IMR-90 (cell line): ENCODE data around the gene PITX2. TPM values are rescaled to one million over a fixed set of nuclear protein-coding genes. Genes with fewer than 3 reads are reported as not detected.

Experiments
- ATAC-seq: fragments of 200-7000 bp; cut with Tn5 transposase; 2 replicates; pipeline ENCODE4 v1.9.1; 2020; ENCODE audit warnings: low read depth, mild to moderate bottlenecking, moderate library complexity
- BruUV-seq: library from RNA; stranded (reverse); fragments of 400-500 nt; replicated peaks from 2 replicates; lab custom pipeline; 2021; lab: Mats Ljungman, UMichigan
- CTCF ChIA-PET: fragments of 300-600 bp; formaldehyde crosslinking; extraction: SDS; loops from one replicate; lab custom pipeline; 2021; ENCODE audit warnings: antibody characterized with exemption; lab: Yijun Ruan, JAX
- POLR2A ChIA-PET: fragments of 300-600 bp; sonication (Branson Sonifier 250); formaldehyde crosslinking; loops from one replicate; lab custom pipeline; 2022; ENCODE audit warnings: antibody characterized with exemption; ENCODE audit not compliant: unreplicated experiment; lab: Charles Lee
- DNase-seq: peaks from one replicate; pipeline ENCODE4 v3.0.0; 2013
- H2AFZ ChIP-seq: replicated peaks from 2 replicates; pipeline ENCODE3; 2013; ENCODE audit warnings: low read length, mild to moderate bottlenecking; ENCODE audit not compliant: poor library complexity
- H2AK5ac ChIP-seq: 2 replicates; pipeline ENCODE4 v1.6.1; 2013; ENCODE audit warnings: low read depth, low read length, inconsistent platforms
- H2AK9ac ChIP-seq: replicated peaks from 2 replicates; pipeline ENCODE3; 2013; ENCODE audit warnings: mild to moderate bottlenecking, low read depth, low read length, moderate library complexity; ENCODE audit not compliant: poor library complexity
- H2BK120ac ChIP-seq: 2 replicates; pipeline ENCODE4 v1.6.1; 2013; ENCODE audit warnings: low read depth, low read length, inconsistent platforms
- H2BK15ac ChIP-seq: 3 replicates; pipeline ENCODE4 v1.6.1; 2013; ENCODE audit warnings: low read depth, low read length, inconsistent platforms
- H2BK20ac ChIP-seq: 2 replicates; pipeline ENCODE4 v1.6.1; 2013; ENCODE audit warnings: low read depth, mild to moderate bottlenecking, inconsistent platforms, low read length, moderate library complexity
- H2BK5ac ChIP-seq: 2 replicates; pipeline ENCODE4 v1.6.1; 2013; ENCODE audit warnings: mild to moderate bottlenecking, low read depth, low read length, inconsistent platforms; ENCODE audit not compliant: poor library complexity, severe bottlenecking
- H3K14ac ChIP-seq: replicated peaks from 2 replicates; pipeline ENCODE4 v1.6.1; 2013; ENCODE audit warnings: low read depth, low read length, inconsistent platforms
- H3K18ac ChIP-seq: 2 replicates; pipeline ENCODE4 v1.6.1; 2013; ENCODE audit warnings: low read depth, low read length, control low read depth
- H3K23ac ChIP-seq: 2 replicates; pipeline ENCODE4 v1.6.1; 2013; ENCODE audit warnings: low read depth, low read length, inconsistent platforms
- H3K27ac ChIP-seq: 2 replicates; pipeline ENCODE4 v1.5.1; 2013; ENCODE audit warnings: mild to moderate bottlenecking, control low read depth, low read length; ENCODE audit not compliant: insufficient read depth
- H3K27me3 ChIP-seq: 2 replicates; pipeline ENCODE4 v1.6.1; 2013; ENCODE audit warnings: low read length; ENCODE audit not compliant: control insufficient read depth, insufficient read depth
- H3K36me3 ChIP-seq: 2 replicates; pipeline ENCODE4 v1.6.1; 2013; ENCODE audit warnings: low read length, mixed read lengths; ENCODE audit not compliant: control insufficient read depth, insufficient read depth
- H3K4ac ChIP-seq: 2 replicates; pipeline ENCODE4 v1.6.1; 2013; ENCODE audit warnings: low read depth, low read length, inconsistent platforms
- H3K4me1 ChIP-seq: 2 replicates; pipeline ENCODE4 v1.6.1; 2013; ENCODE audit warnings: low read length, mixed read lengths; ENCODE audit not compliant: control insufficient read depth, insufficient read depth
- H3K4me2 ChIP-seq: 2 replicates; pipeline ENCODE4 v1.6.1; 2013; ENCODE audit warnings: low read depth, mild to moderate bottlenecking, control low read depth, low read length, moderate library complexity
- H3K4me3 ChIP-seq: 2 replicates; pipeline ENCODE4 v1.5.1; 2013; ENCODE audit warnings: low read depth, mild to moderate bottlenecking, control low read depth, low read length, moderate library complexity; ENCODE audit not compliant: insufficient read depth
- H3K56ac ChIP-seq: 2 replicates; pipeline ENCODE4 v1.6.1; 2013; ENCODE audit warnings: low read length, inconsistent platforms; ENCODE audit not compliant: insufficient read depth; ENCODE audit errors: extremely low read depth
- H3K79me1 ChIP-seq, 2 experiments: 2 replicates each; pipeline ENCODE4 v1.6.1; 2013; ENCODE audit warnings: low read length in 2 of 2, inconsistent platforms in 1 of 2, low read depth in 1 of 2
- H3K9ac ChIP-seq: 2 replicates; pipeline ENCODE4 v1.6.1; 2013; ENCODE audit warnings: low read depth, low read length, control low read depth
- H3K9me1 ChIP-seq: 2 replicates; pipeline ENCODE4 v1.6.1; 2013; ENCODE audit warnings: low read length, inconsistent platforms; ENCODE audit not compliant: insufficient read depth
- H3K9me3 ChIP-seq: 2 replicates; pipeline ENCODE4 v1.6.1; 2013; ENCODE audit warnings: low read length; ENCODE audit not compliant: control insufficient read depth, insufficient read depth
- H4K20me1 ChIP-seq: 2 replicates; pipeline ENCODE4 v1.6.1; 2013; ENCODE audit warnings: low read length, inconsistent platforms; ENCODE audit not compliant: insufficient read depth
- H4K5ac ChIP-seq: 2 replicates; pipeline ENCODE4 v1.6.1; 2013; ENCODE audit warnings: mild to moderate bottlenecking, low read depth, low read length, control low read depth
- H4K8ac ChIP-seq, 2 experiments: 2 replicates each; pipeline ENCODE4 v1.6.1; 2013; ENCODE audit warnings: low read depth in 2 of 2, low read length in 2 of 2, control low read depth in 1 of 2, inconsistent platforms in 1 of 2
- H4K91ac ChIP-seq: 2 replicates; pipeline ENCODE4 v1.6.1; 2013; ENCODE audit warnings: low read depth, low read length, inconsistent platforms; ENCODE audit not compliant: insufficient read depth
- BHLHE40 ChIP-seq: fragments of 150-350 bp; IDR thresholded peaks from 2 replicates; pipeline ENCODE4 v1.6.1; 2016; ENCODE audit warnings: mild to moderate bottlenecking, low read depth, low read length
- CEBPB ChIP-seq: IDR thresholded peaks from 2 replicates; pipeline ENCODE4 v1.6.1; 2012; ENCODE audit warnings: low read depth, low read length, improper control_type of control experiment
- CHD1 ChIP-seq: IDR thresholded peaks from 2 replicates; pipeline ENCODE4 v1.6.1; 2012; ENCODE audit warnings: low read depth, low read length, improper control_type of control experiment
- ELK1 ChIP-seq: fragments of 150-350 bp; IDR thresholded peaks from 2 replicates; pipeline ENCODE4 v1.6.1; 2016; ENCODE audit warnings: low read depth, mild to moderate bottlenecking, low read length, moderate library complexity, borderline replicate concordance
- MAFK ChIP-seq: IDR thresholded peaks from 2 replicates; pipeline ENCODE4 v1.6.1; 2012; ENCODE audit warnings: low read depth, low read length, improper control_type of control experiment
- MAZ ChIP-seq: IDR thresholded peaks from 2 replicates; pipeline ENCODE4 v1.6.1; 2012; ENCODE audit warnings: low read depth, mild to moderate bottlenecking, low read length, improper control_type of control experiment, moderate library complexity, borderline replicate concordance
- MXI1 ChIP-seq: IDR thresholded peaks from 2 replicates; pipeline ENCODE4 v1.6.1; 2012; ENCODE audit warnings: low read depth, mild to moderate bottlenecking, low read length, moderate library complexity, borderline replicate concordance
- NFE2L2 ChIP-seq: fragments of 150-350 bp; IDR thresholded peaks from 2 replicates; pipeline ENCODE4 v1.6.1; 2016; ENCODE audit warnings: low read depth, mild to moderate bottlenecking, low read length
- POLR2A ChIP-seq: IDR thresholded peaks from 2 replicates; pipeline ENCODE4 v1.6.1; 2012; ENCODE audit warnings: mild to moderate bottlenecking, low read depth, low read length
- RAD21 ChIP-seq: IDR thresholded peaks from 2 replicates; pipeline ENCODE4 v1.6.1; 2012; ENCODE audit warnings: low read length, improper control_type of control experiment
- RCOR1 ChIP-seq: IDR thresholded peaks from 2 replicates; pipeline ENCODE4 v1.6.1; 2012; ENCODE audit warnings: mild to moderate bottlenecking, low read length, improper control_type of control experiment; ENCODE audit not compliant: insufficient replicate concordance
- RFX5 ChIP-seq: IDR thresholded peaks from 2 replicates; pipeline ENCODE4 v1.8.0; 2012; ENCODE audit warnings: low read depth, mild to moderate bottlenecking, low read length, moderate library complexity
- SMC3 ChIP-seq: fragments of 150-350 bp; IDR thresholded peaks from 2 replicates; pipeline ENCODE4 v1.6.1; 2016; ENCODE audit warnings: low read depth, mild to moderate bottlenecking, antibody characterized with exemption, low read length, moderate library complexity
- USF2 ChIP-seq: fragments of 150-350 bp; IDR thresholded peaks from 2 replicates; pipeline ENCODE4 v1.6.1; 2017; ENCODE audit warnings: mild to moderate bottlenecking, antibody characterized with exemption, low read length, low read depth
- WGBS, 2 experiments: methylation state at CpG; one replicate each; pipeline versions ENCODE4 v1.1.5 to v1.1.7; 2013; ENCODE audit warnings: missing lambda C conversion rate in 2 of 2; ENCODE audit not compliant: insufficient read length in 1 of 2; ENCODE audit errors: extremely low coverage in 2 of 2; 5-methylcytosine and 5-hydroxymethylcytosine counted together
- dilution Hi-C: fragments of 300-500 bp; cut with HindIII; formaldehyde crosslinking; loops from one replicate; pipeline ENCODE4 v1.14.3; 2018; ENCODE audit warnings: low sequenced_read_pairs; ENCODE audit not compliant: unreplicated experiment
- in situ Hi-C: fragments of 300-500 bp; cut with MboI; formaldehyde crosslinking; loops from 3 replicates; pipeline ENCODE4 v1.14.3; 2019; ENCODE audit warnings: low sequenced_read_pairs, inconsistent platforms, mixed read lengths
- intact Hi-C: fragments of 100-400 bp; cut with micrococcal nuclease; formaldehyde crosslinking; loops from 2 replicates; pipeline ENCODE4 v1.10.0; 2022
- polyA plus RNA-seq, 3 experiments: library from polyadenylated mRNA; depleted of rRNA; stranded (reverse); fragments of >200 nt; gene quantifications; 2 replicates each; pipeline ENCODE4 v1.2.3, GENCODE V29; 2012; ENCODE audit warnings: low replicate concordance in 1 of 3
- total RNA-seq: library from RNA; depleted of rRNA; stranded (reverse); fragments of >200 nt; gene quantifications from 2 replicates; pipeline ENCODE4 v1.2.3, GENCODE V29; 2012

Gene PITX2
- total and polyA plus RNA-seq, 2 of the 4 experiments (the other 2 are of a cell fraction) = 3.0 to 6.3 TPM

GRCh38 chr4:110629780-110630687 lies 7.2 kb upstream of the PITX2 start:
- Histone ChIP-seq H3K14ac (no peak overlapping the region), H2AK5ac (no peak overlapping the region), H2AFZ (no peak overlapping the region), H2BK5ac (no peak overlapping the region), H3K9ac (no peak overlapping the region), H3K4me3 (no peak overlapping the region), H3K27ac (no peak overlapping the region), H3K4me2 (peak overlapping the region; percentile 52; the same call in 1 of the 2 replicates), H3K9me3 (peaks cover 2% of the 10 kb centered on the region), H4K20me1 (no peaks in the 10 kb centered on the region), H3K56ac (no peak overlapping the region), H3K23ac (no peak overlapping the region), H3K79me1 (no peaks in the 10 kb centered on the region), H3K4ac (no peak overlapping the region), H4K8ac (no peak overlapping the region), H3K4me1 (0 out of 2 replicates have a peak, but pooled peaks cover 2% of the 10 kb centered on the region), H2BK15ac (no peak overlapping the region), H2BK120ac (no peak overlapping the region), H2AK9ac (no peak overlapping the region), H2BK20ac (no peak overlapping the region), H3K9me1 (no peaks in the 10 kb centered on the region), H3K18ac (no peak overlapping the region), H4K91ac (no peak overlapping the region), H3K36me3 (no peaks in the 10 kb centered on the region), H3K27me3 (peaks cover 81% of the 10 kb centered on the region), H4K5ac (no peak overlapping the region)
- ATAC-seq = no peak
- ChIA-PET POLR2A (no interaction called here), CTCF (no interaction called here)
- dilution Hi-C loops (no loop called here), intact Hi-C loops (loop anchor here (5.0 to 10.0 kb wide), 4 partner anchors 507 to 1402 kb away; no protein-coding TSS in a partner anchor), in situ Hi-C loops (loop anchor here (5.0 to 25.0 kb wide), 3 partner anchors 657 to 1407 kb away; no protein-coding TSS in a partner anchor)
- WGBS, 2 experiments = no CpG with 5 or more reads among the region's 26 CpGs
- BruUV-seq = no TSS peak
- no peak for DNase-seq
- TF ChIP-seq RCOR1 = no peak
- no peak for TF ChIP-seq MAFK
- TF ChIP-seq CEBPB = no peak
- no peak for TF ChIP-seq USF2
- TF ChIP-seq MAZ = no peak
- TF ChIP-seq BHLHE40 = no peak
- no peak for TF ChIP-seq SMC3
- no peak for TF ChIP-seq RAD21
- no peak for TF ChIP-seq POLR2A
- TF ChIP-seq RFX5 = no peak
- no peak for TF ChIP-seq ELK1
- no peak for TF ChIP-seq NFE2L2
- TF ChIP-seq MXI1 = no peak
- no peak for TF ChIP-seq CHD1
